Activated naive CD4-positive, alpha-beta T cell treated with Interleukin-2 at 50 U/mL for 16 hours (primary cell): ENCODE measurements around the gene OR2AT4.
"Not testable (repeated sequence)": the region's sequence is repeated elsewhere in the genome, so short reads cannot be mapped to it uniquely, and the experiment has no call there.

Source experiments
- DNase-seq: peaks from one replicate; pipeline ENCODE4 v3.0.0-alpha.2; 2020

The OR2AT4 gene

DNA sequence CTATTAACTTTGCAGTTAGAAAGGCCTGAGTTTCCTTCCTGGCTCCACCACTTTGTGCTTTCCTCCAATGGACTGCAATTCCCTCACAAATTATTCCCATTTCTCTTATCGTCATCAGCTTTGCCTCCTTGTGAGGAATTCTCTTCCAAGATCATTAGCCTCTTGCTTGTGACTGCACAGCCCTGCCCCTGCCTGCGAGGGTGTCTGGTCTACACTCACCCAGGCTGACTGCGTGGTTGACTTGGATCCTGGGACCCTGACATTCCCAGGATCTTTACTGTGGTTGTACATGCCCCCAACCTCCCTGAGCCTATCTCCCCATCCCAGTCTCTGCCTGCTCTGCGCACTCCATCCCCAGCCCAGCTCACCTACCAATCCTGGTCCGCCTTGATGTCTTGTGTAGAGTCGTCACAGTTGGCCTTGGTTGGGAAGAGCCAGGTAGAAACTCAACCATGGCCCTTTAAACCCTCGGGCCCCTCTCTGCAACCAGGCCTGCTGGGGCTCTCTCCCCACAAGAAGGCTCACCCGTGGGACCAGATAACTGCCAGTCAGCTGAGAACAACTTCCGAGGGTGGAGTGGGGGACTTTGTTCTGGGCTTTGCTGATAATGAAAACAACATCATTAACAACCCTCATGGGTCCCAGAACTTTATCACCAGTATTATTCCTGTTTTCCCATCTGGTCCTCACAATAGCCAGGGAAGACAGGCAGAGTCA is at the start of gene OR2AT4:
TSS of gene OR2AT4 (minus strand) at position 421 of the 717 bp plus-strand sequence.
- DNase-seq = no peak

DNA sequence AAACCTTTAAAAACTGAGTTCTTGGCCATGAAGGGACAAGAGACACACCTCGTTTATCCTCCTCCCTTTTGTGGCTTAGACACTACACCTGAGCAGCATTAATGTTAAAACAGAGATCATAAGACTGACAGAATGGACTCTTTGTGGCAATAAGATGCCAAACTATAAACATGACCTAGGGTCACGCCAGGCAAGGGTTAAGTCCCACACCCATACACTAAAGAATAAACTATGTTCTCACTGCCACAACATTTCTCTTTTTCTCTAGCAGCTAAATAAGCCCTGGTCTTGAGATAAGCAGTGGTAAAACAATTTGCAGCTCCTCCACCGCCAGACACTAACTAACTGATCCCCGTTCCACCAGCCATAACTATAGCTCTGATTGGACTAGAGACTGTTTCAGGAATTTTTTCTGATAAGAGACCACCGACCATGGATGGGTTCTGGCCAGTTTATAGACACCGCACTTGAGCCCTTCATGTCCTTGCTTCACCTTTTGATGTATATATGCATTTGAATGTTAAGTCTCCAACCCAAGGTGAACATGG is 49.4 kb upstream of the OR2AT4 start:
- DNase-seq = no peak

DNA sequence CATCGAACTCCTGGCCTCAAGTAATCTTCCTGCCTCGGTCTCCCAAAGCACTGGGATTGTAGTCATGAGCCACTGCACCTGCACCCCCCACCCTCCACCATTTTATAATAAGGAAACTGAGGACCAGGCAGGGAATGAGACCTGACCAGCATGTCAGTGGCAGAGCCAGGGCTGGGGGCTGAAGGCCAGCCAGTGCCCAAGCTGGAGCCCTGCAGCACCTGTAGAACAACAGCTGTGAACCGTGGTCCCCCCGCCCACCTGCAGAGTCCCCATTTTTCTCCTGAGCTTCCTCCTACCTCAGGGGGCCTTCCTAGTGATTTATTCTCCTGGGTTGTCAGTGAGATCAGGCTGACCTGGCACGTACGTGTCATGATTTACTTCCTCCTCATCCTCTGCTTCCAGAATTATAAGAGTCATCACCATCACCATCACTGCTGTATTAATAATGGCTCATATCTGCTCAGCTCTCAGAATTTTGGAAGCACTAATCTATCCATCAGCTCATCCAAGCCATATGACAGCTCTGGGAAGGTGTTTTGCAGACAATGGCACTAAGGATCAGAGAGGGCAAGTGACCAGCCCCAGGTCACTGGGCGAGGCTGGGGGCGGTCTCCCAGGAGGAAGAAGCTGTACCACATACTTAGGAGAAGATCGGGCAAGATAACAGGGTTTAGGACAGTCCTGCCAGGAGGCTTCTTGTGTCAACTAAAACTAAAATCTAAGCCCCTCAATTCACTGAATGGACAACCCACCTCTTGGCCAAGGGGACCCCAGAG is 48.7 kb upstream of the OR2AT4 start:
- DNase-seq = no peak

DNA sequence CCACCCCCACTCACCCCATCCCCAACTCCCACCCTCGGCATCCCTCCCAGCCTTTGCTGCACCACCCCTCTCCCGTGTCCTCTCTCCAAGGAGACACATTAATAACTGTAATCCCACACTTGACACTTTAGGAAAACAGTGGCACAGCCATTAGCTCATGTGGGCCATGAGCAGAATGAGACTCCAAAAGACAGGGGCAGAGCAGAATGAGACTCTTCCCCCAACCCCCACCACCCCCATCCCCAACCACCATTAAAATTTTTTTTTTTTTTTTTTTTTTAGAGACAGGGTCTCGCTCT is 48.0 kb upstream of the OR2AT4 start:
- no peak for DNase-seq

DNA sequence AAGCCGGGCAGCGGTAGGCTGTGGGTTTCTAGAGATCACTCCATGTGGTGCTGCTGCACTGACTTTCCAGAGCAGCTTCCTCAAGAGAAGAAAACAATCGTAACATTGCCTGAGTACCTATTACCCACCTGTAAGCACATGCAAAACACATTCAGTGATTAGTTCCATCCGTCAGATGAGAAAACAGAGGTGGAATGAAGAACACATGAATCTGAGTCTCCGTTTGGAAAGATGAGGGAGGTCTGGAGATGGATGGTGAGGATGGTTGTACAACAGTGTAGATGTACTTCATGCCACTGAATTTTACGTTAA is 46.7 kb upstream of the OR2AT4 start:
- no peak for DNase-seq

DNA sequence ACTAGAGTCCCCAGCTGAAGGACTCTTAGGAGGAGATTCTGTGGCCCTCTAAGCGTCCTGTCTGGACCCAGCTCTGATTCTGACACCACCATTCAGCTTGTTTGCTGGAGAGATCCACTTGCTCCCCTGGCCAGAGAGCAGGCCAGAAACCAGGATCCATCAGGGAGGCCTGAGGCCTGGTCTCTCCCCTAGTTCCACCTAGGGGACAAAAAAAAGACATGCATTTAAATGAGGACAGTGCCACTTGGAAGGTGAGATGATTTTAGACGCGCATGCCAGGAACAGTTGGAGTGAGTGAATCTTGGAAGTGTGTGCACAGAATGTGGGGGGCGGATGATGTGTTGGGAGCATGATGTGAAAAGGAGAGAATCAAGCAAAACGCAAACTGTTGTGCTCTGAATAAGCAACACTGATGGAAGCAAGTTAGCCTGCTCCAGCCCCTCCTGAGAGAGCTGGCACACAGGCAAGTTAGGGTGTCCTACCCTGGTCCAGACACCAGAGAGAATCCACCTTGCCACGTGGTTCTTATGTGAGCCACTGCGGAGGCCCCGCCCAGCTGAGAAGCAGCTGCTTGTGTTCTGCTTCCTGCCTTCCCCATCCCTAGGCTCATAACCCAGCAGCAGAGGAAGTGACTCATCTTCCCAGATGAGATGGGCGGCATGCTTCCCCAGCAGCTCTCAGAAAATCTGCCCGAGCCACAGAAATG is 46.2 kb upstream of the OR2AT4 start:
- DNase-seq = peak; percentile 73

DNA sequence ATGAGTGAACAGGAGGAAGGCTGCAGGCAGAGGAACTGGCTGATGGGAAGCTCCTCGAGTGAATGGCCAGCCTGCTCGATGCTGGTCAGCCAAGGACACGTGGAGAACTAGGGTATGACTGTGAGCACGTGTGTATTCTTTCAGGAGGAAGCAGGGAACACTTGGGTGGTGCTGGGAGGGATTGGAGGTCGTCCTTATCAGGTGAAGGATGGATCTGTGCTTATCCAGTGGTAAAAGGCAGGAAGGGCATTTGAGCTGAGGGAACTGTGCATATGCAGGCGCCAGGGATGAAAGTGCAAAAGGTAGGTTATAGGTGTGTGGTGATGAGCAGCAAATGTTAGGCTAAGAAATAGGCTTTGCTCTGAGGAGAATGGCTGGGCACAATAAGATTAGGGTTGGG is 44.5 kb upstream of the OR2AT4 start:
- no peak for DNase-seq

DNA sequence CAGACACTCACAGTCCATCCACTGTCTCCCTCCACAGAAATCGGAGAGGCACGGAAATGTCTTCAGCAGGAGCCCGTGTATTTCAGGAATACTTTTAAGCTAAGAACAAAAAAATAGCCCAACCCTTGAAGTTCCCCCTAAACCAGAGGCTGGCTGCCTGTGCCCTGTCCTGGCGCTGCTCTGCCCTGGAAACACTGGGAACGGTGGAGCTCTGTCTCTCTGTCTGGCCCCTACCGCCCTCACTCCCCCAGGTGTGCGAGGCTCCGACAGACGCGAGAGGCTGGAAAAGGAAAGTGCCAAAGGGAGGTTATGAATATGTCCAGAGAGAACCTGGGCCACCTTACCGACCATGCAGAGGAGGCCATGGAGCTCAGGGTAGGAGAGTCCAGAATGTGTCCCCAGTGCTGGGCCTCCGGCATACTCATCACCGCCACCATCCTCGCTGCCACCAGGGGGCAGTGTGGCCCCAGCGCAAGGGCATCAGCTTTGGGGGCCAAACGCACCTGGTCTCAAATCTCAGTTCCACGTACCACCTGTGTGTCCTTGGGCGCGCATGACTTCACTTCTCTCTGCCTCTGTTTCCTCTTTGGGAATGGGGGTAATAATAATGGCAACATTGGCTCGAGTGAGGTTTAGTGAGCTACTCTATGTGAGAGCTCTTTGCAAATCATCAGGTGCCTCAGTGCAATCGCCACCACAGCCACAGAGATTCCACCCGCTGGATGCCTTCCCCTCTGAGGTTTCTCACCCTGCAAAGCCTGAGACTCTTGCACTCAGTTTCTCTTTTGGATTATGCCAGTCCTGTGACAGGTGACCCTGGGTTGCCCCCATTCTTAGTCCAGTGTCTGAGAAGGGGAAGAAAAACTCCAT is 43.8 kb upstream of the OR2AT4 start:
- DNase-seq = peak; percentile 80

DNA sequence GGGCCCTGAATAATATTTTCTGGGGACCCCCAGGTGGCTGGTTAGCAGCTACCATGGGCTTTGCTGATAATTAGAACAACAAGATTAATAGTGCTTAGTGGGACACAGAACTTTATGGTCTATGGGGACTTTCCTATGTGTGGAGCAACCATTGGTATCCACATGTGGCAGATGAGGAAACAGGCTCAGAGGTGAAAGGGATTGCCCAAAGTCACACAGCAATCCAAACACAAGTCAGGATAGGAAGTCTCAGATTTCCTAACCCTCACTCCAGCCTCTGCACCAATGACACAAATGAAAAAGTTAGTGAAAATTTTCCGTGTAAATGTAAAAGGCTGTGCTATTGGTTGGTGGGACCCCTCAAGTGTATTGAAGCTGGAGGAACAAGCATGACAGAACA is 39.0 kb upstream of the OR2AT4 start:
- no peak for DNase-seq

DNA sequence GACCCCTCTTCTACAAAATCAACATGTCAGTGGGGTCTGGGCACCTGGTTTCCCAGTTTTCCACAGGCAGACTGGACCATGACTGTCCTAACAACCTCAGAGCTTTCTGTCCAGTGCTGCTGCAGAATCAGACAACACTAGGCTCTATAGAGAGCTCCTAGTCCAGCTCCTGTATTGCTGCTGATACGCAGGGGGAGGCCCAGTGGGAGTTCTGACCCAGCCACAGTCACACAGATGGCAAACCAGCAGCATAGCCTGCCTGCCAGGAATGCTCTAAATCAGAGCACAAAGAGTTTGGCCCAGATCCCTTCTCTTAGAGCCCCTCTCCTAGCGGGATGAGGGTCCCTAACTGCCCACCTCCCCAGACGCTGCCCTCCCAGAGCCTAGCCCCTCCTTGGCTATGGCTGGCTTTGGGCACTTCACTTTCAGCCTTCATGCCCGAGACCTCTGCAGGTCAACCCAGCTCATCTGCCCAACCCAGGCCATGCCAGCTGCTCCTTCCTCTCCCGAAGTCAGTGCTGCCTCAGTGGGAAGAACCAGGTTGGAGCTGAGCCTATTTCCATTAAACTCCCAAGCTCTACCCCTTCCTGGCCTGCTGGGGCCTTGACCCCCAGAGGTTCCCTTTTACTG is 38.5 kb upstream of the OR2AT4 start:
- no peak for DNase-seq

DNA sequence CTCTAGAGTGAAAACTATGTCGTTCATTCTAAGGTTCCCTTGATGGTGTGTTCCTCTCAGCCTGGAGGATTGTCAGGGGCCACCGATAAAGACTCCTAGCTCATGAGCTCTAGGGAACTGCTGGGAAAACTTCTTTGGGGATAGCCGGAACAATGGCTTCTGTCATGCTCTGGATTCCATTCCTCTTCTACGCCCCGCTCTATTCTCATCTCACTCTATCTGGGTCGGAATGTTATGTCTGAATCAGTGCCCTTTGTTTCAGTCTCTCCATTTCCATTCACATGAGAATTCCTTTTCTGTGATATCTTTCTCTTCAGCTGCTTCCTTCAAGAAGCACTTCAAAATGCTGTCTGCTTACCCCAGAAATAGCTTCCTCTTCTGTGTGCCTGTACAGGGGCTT is 37.3 kb upstream of the OR2AT4 start:
- DNase-seq = no peak

DNA sequence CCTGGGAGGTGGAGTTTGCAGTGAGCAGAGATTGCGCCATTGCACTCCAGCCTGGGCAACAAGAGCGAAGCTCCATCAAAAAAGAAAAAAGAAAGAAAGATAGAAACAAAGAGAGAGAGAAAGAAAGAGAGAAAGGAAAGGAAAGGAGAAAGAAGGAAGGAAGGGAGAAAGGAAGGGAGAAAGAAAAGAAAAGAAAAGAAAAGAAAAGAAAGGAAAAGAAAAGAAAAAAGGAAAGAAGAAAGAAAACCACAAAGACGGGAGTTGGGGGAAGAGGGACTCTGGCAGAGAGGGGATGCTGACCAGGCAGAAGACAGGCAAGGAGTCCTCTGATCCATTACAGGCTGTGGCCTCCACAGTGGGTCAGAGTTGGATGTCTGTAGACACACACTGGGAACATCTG is 35.4 kb upstream of the OR2AT4 start:
- DNase-seq = no peak

DNA sequence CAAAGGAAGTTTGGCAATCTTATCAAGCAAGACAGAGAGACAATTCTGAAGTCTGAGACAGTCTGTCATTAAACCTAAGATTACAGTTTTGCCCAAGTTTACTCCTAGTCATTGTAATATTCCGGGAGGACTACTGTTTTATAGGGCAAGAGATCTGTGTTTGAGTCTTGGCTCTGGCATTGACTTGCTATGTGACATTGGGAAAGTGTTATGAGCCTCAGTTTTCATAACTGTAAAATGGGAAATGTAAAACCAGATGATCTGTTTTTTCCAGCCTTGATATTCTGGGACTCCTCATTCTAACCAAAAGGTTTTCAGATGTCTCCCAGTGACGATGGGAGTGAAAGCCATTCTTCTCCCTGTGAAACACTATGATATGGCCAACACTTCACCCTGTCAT is 29.9 kb upstream of the OR2AT4 start:
- DNase-seq = no peak

DNA sequence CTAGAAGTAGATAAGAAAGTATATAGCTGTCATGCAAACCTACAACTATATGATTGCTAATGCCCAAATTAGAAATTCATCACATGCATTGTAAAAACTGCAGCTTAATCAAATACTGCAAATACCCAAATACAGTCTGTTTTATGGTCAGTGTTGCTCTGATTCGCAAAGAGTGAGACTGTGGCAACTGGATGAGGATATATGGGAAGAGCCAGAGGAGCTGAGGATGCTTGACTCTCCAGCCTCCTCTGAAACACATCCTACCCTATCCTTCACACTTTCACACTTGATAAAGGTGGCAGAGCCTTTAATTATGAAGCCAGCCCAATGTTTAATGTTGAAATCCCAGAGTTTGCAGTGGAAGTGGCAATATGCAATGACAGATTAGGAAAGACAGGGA is 21.9 kb upstream of the OR2AT4 start:
- no peak for DNase-seq

DNA sequence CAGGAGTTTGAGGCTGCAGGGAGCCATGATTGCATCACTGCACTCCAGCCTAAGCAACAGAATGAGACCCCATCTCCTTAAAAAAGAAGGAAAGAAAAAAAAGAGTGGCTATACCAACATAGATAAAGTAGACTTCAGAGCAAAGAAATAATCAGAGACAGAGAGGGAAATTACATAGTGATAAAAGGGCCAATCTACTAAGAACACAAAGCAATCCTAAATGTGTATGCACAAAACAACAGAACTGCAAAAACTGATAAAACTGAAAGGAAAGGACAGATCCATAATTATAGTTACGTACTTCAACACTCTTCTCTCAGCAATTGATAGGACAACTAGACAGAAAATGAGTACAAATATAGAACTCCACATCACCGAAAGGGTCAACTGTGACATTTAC is 17.8 kb upstream of the OR2AT4 start:
- DNase-seq = no peak

DNA sequence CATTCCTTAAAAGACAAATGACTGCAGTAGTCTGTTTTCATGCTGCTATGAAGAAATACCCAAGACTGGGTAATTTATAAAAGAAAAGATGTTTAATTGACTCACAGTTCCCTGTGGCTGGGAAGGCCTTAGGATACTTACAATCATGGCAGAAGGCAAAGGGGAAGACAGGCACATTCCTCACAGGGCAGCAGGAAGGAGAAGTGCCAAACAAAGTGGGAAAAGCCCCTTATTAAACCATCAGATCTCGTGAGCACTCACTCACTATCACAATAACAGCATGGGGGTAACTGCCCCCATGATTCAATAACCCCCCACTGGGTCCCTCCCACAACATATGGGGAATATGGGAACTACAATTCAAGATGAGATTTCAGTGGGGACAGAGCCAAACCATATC is 16.4 kb upstream of the OR2AT4 start:
- no peak for DNase-seq

DNA sequence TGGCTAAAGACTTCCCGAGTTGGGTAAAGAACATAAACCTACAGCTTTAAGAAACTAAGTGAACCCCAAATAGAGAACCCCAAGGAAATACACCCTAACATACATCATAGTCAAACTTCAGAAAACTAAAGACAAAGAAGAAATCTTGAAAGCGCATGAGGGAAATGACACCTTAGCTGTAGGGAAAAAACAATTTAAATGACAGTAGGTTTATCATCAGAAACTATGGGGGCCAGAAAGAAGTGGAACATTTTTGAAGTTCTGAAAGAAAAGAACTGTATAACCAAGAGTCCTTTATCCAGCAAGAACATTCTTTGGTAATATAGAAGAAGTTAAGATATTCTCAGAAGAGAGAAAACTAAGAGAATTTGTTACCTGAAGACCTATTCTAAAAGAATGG is 15.5 kb upstream of the OR2AT4 start:
- no peak for DNase-seq

DNA sequence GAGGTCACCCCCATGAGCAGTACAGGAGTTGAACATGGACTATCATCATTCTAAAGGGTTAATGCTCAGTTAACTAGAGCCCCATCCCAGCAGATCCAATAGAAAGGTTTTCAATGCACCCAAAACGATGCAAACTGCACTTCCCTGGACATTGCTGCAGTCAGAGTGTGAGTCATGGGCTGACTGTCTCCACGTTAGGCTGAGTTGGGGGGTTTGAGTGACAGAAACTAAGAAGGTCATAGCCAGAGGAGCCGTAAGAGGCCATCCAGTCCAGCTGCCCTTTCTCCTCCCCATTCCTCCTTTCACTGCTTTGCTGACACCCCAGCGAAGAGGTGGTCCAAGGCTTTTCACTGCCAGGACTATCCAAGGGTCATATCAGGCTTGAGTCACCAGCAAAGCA is 10.5 kb upstream of the OR2AT4 start:
- no peak for DNase-seq

DNA sequence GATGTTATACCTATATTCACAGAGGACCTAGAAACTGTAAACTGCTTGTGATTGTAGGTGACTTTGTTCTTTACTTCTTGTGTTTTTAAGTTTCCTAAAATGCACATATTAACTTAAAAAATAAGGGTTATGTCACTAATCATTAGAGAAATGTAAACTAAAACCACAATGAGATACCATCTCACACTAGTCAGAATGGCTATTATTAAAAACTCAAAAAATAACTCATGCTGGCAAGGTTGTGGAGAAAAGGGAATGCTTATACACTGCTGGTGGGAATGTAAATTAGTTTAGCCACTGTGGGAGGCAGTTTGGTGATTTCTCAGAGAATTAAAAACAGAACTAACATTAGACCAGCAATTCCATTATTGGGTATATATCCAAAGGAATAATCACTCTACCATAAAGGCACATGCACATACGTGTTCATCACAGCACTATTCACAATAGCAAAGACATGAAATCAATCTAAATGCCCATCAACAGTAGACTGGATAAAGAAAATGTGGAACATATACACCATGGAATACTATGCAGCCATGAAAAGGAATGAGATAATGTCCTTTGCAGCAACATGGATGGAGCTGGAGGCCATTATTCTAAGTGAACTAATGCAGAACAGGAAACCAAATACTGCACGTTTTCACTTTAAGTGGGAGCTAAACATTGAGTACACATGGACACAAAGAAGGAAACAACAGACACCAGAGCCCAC is 9.4 kb upstream of the OR2AT4 start:
- not testable (repeated sequence) for DNase-seq

DNA sequence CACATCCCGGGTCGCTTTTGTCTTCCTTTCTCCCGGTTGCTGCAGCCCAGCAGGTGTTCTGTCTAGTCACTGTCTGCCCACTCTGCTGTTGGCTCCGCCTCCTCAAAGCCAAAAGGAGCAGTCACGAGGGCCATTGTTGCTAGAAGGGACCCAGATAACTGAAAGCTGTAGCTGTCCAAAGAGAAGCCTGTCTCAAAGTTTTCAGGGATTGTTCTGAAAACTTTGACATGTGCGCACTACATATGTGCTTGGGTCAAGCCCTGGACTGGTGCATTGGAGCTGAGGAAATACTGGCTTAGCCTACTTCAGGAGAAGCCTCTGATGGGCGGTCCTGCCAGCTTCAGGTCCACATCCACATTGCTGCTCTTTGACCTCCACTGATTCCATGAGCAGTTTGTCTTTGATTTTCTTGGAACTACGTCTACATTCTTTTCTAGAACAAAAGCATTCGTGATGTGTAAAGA is 8.8 kb upstream of the OR2AT4 start:
- DNase-seq = no peak

DNA sequence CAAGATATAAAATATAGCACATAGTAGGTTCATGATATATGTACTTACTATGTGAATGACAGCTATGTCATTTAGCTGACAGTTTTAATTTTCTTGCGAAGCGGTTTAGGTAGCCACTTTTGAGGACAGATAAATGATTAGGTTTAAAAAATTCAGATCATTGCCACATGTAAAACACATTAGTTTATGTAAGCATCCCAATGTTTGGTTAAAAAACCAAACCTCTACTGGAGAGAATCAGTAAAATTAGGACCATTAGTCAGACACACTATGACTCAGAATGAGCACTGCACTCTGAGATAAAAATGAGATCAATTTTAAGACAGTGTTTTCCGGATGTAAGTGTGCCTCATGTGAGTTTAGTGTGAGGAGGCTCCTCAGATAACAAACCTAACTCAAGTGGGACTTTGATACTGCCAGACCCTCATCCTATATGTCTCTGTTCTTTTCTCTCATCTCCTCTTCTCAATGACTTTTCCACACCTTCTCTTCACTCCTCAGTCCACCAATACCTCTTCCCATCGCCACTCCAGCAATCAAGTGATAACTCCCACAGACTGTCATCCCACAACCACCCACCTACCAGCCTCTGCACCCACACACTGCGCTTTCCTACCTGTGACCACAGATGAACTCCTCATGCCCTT is 6.8 kb upstream of the OR2AT4 start:
- peak; percentile 12 for DNase-seq
